Fibroblast of skin of right quadriceps (primary cell): ENCODE data around the gene NACC2.
A peak's percentile ranks its signal among the peaks of the same experiment; 100 is the strongest.

Source experiments
- DNase-seq: peaks from one replicate; pipeline ENCODE4 v3.0.0-alpha.2; 2013

The NACC2 gene

DNA sequence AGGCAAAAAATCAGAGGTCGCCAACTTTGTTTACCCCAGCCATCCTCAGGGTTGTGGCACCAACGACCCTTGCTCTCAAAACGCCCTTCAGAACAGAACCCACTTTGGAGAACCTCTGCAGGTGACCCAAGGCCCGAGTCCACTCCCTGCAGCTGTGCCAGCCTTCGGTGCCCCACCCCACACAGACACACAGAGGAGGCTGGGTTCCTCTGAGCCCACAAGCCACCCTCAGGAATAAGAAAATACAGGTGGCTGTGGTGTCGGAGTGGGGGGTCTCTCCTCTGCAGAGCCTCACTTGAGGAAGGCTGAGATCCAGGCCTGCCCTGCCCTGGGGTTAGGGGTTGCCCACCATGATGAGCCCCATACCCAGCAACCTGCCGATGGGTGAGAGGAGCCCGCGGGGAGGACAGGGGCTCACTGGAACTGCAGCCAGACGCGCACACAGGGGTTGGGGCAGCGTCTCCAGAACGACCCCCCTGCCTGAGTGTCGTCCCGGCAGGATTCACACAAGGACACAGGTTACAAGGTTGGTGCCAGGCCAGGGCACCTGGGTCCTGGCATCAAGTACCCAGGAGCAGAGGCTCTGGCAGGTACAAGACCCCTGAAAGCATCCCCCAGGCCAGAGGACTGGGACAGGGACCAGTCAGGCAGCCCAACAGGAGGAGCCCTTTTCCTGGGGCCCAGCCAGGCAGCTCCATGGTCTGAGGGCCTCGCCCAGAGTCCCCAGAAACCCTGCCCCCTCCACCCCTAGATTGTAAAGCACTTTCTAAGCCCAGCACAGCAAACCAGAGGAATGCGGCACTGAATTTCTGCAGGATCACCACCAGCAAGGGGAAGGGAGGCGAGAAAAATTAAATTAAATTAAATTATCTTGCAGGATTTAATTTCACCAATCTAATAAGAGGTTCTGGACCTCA, 40.0 kb downstream of the NACC2 start:
- no peak for DNase-seq

DNA sequence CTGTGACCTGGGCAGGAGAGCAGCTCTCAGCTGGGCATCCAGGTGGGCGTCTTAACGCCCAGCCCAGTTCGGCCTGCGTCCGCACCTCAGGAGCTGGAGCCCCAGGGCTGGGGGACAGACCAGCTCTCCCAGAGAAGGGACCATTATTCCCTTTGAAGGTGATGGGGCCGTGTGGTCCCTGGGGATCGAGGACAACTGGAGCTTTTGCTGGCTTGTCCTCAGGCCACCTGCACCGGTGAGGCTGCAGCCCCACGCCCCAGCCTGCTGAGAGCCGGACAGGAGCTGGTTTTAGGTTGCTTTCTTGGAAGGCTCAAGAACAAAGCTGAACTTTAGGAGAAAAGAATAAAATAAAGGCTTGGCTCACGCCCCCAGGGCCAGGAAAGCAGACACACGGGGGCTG, 40.9 kb downstream of the NACC2 start:
- DNase-seq: no peak

DNA sequence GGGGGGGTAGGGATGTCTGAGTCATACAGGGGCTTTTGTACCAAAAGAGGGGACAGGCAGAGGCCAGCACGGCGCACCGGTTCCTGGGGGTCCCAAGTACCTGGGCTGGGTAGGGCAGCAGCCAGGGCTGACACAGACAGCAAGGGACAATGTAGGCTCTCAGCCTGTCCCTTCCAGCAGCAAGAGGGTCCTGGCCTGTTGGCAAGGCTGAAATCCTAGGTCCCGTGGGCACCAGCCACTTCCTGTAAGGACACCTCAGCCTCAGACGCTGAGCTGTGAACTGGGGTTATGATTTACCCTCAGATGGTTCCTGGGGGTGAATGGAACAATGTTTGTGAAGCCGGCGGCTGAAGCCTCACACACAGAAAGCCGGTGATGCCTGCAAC, 41.3 kb downstream of the NACC2 start:
- DNase-seq: no peak

DNA sequence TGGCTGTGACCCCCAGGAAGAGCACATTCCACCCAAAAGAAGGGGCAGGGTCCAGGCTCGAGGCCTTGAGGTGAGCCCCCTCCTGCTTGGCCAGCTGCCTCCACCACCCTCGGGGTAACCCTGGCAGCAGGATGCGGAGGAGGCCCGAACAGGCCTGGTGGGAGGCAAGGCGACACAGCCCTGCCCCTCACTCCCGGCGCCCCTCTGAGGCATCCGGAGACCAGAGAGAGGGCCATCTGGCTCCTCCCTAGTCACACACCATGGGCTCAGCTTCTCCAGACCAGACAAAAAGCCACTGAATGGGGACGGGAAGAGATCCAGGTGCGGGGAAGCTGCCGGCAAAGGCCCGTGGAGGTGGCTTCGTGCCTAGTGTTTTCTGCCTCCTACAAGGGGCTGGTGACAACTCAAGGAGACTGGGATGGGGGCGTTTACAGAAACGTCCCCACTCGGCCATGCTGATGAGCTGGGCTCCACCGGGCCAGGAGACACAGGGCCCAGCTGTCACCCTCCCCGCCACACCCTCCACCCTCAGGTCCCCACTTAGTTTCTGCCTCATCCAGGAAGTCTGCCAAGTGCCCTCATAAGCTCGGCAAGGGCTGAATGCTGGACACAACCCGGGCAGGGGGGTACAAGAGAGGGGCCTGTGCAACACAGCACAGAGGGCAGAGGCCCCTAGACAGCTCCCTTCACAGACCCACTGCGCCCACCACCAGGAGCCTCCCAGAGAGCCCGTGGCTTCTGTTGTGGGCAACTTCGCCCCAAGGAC, 41.9 kb downstream of the NACC2 start:
- DNase-seq: no peak

DNA sequence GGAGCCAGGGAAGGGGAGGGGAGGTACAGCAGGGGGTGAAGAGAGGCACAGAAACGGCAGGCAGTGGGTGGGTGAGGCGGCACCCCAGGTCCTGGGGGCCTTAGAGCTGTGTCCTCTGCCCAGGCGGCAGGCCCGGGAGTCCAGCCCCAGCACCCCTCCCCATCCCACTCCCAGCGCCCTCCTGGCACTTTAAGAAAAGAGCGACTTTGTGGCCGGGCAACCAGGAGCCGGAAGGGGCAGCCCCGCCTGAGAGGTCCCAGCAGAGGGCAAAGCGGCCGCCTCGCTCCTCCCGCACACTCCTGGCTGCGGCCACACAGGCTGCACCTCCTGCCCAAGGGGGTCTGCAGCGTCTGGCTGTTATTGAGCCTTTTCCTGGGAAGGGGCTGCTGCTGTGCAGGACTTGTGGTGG, 42.6 kb downstream of the NACC2 start:
- DNase-seq: no peak

DNA sequence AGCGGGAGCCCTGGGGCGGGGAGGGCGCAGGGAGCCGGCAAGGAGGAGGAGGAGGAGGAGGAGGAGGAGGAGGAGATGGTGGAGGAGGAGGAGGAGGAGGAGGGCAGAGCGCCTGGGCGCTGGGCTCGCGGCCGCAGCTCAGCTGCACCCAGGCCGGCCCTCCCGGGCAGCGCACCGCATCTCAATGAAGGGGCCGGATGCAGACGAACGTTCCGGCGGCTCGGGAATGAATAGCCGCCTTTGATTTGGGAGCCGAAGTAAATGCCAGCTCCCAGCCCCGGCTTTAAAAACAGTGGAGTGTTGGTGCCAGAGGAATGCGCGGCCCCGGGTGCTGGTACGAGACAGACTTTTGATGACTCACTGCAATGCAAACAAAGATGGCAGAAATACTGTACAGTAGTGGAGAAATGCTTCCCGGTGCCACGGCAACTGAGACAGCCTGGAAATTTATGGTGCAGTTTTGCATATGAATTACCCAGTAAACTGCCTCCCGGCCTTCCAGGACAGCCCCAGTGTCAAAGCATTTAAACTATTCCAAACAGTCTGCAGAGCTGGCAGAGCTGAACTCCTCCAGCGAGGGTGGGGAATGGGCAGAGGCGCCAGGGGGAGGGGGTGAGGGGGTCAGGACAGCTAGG, 43.1 kb downstream of the NACC2 start:
- peak; percentile 98 for DNase-seq

DNA sequence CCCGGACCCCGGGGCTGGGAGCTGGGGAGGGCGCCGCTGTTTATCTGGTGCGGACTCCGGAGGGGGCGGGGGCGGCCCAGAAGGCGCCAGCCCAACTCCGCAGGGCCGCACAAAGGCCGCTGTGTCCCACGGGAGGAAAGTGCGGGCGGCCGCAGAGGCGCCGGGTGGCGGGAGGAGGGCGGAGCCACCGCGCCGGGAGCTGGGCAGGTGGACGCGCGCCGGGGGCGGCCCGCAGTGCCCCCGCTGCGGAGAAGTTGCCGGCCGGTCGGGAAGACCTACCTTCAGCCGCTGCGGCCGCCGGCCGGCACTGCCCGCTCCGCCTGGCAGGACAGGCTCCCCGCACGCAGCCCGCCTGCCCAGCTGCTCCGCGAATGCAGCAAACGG, 43.6 kb downstream of the NACC2 start:
- no peak for DNase-seq

DNA sequence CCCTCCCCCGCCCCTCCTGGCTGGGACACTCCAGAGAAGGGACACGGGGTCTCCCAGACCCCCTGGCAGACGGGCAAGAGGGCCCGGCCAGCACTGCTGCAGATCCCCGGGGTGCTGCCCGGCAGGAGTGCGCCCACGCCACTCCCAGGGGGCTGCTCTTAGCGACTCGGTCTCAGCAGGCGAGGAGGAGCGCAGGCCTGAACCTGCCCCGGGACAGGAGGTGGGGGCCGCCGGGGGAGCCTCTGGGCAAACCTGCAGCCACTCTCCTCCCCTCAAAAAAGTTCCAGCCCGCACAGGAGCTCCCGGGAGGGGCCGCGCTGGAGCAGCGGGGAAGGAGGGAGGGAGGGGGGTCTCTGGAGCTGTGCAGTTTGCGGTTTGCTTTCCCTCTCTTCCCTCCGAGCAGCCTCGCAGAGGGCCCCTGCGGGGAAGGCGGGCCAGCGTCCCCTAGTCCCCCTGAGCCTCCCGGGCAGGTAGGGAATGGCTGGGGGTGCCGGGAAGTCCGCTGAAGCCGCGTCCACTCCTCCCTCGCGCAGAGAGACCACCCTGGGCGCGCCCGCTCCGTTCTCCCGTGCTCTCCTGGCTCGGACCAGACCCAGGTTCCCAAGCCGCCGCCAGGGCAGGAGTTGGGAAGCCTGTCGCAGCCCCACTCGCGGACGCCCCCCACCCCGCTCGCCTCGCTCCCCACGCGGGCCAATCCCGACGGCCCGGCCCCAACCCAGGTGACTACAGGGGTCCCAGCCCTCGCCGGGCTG, 44.2 kb downstream of the NACC2 start:
- no peak for DNase-seq

DNA sequence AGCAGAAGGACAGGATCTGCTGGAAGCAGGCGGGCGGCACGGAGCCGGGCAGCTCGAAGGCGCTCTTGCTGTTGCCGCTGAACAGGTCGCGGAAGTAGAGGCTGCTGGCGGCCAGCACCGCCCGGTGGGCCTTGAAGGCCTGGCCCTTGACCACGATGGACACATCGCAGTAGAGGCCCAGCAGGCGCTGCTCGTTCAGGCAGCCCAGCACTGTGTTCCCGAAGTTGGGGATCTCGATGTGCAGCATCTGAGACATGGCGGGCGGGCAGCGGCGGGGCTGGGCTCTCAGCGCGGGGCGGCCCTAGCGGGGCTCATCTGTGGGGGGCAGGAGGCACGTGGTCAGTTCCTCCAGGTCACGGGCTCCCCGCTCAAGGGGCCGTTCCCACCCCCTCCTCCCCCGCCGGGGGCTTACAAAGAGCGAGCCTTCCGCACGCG, 44.8 kb downstream of the NACC2 start:
- no peak for DNase-seq

DNA sequence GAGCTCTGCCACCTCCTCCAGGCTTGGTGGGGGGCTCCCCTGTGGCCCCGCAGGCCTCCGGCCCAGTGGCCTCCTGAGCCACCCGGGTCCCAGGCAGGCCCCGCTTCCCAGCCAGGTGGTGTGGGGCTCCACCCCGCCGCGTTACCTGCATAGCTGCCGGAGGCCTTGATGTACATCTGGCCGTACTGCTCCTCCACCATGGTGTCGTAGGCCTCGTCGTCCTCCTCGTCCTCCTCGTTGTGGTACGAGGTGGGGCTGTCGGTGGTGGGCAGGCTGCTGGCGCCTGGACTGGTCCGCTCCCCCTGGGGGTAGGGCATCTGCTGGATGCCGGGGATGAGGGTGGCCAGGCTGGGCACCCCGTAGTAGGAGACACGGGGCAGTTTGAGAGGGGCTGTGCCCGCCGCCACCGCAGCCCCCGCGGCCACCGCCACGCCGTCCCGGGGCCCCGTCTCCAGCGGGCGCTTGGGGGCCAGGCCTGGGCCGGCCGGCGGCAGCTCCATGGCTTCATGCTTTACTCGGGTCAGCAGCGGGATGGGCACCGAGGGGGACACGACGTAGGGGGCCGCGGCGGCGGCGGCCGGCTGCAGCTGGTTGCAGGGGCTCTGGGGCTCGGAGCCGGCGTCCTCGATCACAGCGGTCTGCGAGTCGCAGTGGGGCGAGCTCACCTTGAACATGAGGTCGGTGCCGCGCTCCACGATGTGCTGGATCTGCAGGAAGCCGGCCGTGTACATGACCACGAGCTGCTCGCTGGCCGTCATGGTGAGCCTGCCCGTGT, 45.4 kb downstream of the NACC2 start:
- no peak for DNase-seq

DNA sequence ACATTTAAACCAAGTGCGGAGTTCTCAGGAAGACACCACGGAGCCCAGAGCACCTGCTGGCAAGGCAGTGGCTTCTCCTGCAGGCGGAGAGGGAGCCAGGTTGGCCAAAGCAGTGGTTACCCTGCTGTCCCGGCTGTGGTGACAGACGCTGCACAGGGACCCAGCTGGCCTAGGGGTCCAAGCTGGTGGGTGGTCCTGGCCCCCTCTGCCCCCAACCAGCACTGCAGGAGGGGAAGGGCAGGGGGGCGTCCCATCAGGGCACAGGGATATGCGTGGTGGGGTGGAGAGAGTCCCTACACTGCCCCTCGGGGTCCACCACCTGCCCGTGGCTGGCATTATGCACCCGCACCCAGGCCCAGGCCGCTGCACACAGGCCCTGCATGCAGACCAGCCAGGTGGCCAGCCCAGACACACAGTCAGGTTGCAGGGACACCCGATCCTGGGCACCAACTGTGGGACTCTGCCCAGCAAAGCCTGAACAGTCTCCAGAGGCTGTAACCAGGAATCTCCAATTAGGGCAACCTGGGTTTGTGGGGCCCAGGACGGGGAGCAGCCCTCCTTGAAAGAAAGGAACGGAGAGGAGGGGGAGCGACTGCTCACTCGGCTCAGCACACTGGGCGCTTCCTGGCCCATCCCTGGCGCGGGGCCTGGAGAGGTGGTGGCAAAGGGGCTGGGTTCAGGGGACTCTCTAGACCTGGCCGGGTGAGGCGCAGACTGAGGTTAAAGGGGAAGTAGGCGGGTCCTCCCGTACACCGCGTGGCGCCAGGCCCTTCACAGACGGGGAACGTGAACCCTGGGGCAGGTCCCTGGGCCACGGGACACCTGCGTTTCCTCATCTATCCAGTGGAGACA, 46.3 kb downstream of the NACC2 start:
- no peak for DNase-seq

DNA sequence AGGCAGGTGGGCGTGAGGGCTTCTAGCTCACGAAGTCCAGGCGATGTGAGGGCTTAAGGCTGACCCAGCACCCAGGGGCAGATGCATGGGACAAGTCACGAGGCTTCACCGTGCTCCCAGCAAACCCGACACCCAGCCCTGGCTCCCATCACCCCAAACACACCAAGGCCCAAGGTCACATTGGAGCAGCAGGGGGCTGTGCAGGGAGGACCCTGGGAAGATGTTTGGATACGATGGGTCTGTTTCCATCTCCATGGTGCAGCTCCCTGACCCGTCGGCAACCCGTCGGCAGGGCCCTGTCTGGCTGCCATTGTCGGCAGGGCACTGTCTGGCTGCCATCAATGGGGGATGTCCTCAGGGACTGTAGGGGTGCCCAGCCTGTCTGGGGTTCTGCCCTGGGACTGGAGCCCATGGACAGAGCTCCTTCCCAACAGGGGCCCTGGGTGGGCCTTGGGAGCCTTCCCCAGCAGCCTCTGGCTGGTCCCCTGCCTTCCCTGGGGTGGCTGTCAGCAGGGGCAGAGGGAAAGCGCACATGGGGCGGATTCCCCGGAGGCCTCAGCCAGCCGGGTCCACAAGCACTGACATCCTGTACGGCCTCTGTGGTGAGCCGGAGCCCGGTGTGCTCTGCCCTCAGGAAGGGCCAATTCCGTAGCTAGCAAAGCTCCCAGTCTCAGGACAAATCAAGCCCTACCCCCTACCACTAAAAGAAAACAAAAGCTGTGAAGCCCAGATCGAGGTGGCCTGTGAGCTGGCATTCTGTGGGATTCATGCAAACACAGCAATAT, 47.1 kb downstream of the NACC2 start:
- DNase-seq: no peak

DNA sequence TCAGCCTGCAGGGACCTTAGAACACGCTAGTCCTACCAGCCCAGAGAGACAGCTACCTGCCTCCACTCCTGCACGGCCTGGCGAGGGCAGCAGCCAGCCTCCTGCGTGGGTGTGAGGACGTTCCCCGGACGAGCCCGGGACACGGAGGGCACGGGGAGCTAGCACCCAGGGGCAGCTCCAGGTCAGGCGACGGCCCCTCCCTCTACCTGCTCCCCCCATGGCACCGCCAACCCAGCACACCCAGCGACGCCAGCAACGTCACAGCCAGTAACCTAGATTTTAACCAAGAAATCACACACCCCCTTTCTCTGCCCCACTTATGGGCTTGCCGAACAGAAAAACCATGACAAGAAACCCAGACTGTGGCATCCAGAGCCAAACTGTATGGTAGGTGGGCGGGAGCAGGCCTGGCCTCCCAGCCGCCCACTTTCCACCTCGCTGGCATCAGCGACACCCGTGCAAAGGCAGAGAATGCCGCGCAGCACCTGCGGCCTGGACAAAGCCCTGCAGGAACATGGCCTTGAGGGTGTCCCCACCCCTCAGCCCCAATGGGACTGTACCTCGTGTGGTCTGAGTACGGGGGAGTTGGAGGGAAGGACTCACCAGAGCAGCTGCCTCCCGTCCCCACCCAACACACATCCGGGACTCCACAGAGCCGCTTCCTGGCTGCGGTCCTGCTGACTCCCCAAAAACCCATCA, 47.9 kb downstream of the NACC2 start:
- no peak for DNase-seq

DNA sequence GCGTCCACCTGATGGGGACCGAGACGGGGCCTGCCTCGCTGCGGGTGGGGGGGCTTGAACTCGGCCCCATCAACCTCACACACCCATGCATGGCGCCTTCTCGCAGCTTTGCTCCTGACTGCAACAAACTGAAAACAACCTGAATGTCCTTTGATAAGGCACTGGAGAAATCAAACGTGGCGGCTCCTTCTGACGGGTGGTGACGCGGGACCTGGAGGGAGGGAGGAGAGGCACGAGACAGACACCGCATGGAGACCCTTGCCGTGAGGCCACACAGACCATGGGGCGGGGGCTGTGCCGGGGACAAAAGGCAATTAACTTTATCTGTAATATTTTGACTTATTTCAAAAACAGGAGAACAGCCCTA, 48.6 kb downstream of the NACC2 start:
- DNase-seq: no peak

DNA sequence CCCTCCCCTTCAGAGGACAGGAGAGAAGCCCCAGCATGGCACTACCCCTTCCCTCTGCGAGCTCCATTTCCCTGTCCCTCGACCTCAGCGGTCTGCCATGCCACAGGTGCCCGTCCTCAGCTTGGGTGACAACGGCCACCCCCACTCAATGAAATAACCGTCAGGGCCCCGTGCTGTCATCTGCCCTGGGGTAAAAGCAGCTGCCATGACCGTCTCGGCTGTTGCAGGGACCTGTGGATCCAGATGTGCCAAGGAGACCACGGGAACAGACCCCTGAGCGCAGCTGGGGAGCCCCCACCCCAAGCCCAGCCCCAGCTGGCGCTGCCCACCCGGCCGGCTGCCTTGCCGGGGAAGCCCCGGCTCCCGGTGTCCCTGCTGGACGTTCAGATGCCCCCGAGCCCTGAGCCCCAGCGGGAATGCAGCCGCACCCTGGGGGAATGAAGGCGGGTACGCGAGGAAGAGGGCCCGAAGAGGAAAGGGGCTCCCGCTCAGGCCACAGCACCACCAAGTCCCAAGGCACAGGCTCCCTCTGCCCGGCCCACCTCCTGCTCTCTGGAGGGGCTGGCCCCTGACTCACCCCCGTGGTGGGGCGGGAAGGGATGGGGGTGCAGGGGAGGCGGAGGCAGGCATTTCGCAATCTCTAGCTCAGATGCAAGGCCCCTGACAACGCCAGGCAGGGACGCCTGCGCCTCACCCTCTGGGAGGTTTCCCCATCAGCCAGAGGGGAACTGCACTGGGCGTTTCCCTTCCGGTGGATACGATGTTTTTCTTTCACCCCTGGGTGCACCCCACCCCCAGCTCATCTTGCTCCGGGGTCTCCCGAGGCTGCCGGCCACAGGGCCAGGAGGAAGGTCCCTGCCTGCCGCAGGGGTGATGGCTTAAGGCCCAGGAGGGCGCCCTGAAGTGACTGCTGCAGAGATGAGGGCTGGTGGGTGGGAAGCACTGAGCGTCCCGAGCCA, 49.2 kb downstream of the NACC2 start:
- DNase-seq: peak; percentile 51

DNA sequence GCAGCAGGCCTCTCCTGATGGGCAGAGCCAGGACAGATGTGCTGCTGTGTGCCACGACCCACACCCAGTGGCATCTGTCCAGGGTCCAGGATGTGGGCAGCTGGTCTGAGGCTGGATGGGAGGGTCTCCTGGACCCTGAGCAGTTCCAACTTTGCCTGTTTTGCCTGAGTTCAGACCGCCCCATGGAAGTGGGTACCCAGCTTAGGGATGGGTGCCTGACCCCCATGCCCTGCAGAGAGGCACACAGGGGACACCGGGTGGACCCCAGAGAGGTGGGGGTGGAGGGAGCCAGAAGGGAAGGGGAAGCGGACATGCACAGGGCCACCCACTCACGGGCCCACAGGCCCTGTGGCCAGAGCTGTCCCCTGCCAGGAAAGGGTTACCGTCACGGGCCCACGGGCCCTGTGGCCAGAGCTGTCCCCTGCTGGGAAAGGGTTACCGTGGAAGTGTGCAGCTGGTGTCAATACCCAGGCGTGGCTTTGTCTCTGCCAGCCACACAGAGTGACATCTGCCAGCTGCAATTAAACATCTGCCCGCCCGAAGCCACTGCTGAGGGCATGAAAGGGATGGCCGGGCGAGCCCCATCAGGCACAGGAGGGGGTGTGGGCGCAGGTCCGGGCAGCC, 50.0 kb downstream of the NACC2 start:
- DNase-seq: no peak

DNA sequence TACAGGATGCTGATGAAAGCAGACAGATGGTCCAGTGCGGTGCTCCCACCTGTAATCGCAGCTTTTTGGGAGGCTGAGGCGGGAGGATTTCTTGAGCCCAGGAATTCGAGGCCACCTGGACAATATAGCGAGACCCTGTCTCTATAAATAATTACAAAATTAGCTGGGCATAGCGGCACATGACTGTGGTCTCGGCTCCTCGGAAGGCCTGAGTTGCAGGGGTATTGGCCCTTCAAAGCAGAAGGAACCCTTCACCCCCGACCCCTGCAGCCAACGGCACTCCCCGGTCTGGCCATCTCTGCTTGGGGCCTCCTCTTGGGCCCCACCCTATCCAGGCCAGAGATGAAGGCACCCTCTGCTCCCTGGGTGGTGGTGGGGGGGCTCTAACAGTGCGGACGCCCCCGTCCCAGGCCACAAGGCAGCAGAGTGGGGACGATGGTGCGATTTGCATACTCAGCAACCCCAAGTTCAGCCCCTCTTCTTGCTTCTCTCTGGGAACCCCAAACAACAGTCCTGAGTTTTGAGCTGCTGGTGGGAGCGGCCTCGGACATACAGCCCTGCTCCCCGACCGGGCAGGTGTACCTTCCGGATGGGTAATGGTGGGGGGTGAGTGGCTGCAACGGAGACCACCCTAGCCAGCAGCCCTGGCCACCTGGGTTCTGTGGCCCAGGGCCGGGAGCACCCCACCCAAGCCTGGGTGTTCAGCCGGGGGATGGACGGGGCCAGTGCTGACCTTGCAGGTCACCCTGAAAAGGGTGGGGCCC, 50.7 kb downstream of the NACC2 start:
- no peak for DNase-seq
